HEK293 (cell line): Measurements from ENCODE around the gene SLC2A9.

ENCODE experiments used
- CTCF ChIA-PET: fragments of 350-600 bp; formaldehyde crosslinking; extraction: SDS; loops from one replicate; lab custom pipeline; 2021; ENCODE audit warnings: antibody characterized with exemption; lab: Yijun Ruan, JAX
- POLR2A ChIA-PET: fragments of 300-600 bp; formaldehyde crosslinking; extraction: SDS; loops from one replicate; lab custom pipeline; 2020; ENCODE audit warnings: antibody characterized with exemption, inconsistent platforms; lab: Yijun Ruan, JAX
- H3K27ac ChIP-seq: fragments of 200-500 bp; sonication (Bioruptor generic); 2 replicates; pipeline ENCODE4 v1.5.1; 2014; ENCODE audit warnings: low read depth, low read length, control low read depth, inconsistent platforms; ENCODE audit errors: extremely low read depth
- H3K36me3 ChIP-seq, 2 experiments: fragments of 200-500 bp in 1 of 2; sonication (Bioruptor generic) in 1 of 2; 1 replicate in 1 of 2; 2 replicates in 1 of 2; pipeline ENCODE4 v1.5.1; 2014 to 2017; ENCODE audit warnings: inconsistent platforms in 2 of 2, low read length in 2 of 2; ENCODE audit not compliant: control insufficient read depth in 2 of 2, insufficient read depth in 1 of 2
- H3K4me1 ChIP-seq: fragments of 200-500 bp; sonication (Bioruptor generic); 2 replicates; pipeline ENCODE4 v1.5.1; 2014; ENCODE audit warnings: mild to moderate bottlenecking, low read length, inconsistent platforms; ENCODE audit not compliant: control insufficient read depth, insufficient read depth
- H3K4me3 ChIP-seq: 2 replicates; pipeline ENCODE4 v1.5.1; 2011; ENCODE audit warnings: low read depth, mild to moderate bottlenecking, control low read depth, low read length, moderate library complexity
- H3K9me3 ChIP-seq: fragments of 200-500 bp; sonication (Bioruptor generic); 2 replicates; pipeline ENCODE4 v1.5.1; 2014; ENCODE audit warnings: low read depth, low read length, inconsistent platforms; ENCODE audit not compliant: control insufficient read depth, insufficient read depth
- GLI2 ChIP-seq: fragments of 450-650 bp; formaldehyde crosslinking; IDR thresholded peaks from 2 replicates; pipeline ENCODE4; 2017; ENCODE audit warnings: missing biosample characterization, missing genetic modification characterization, low read depth, borderline replicate concordance
- IKZF3 ChIP-seq: fragments of 450-650 bp; IDR thresholded peaks from 2 replicates; pipeline ENCODE4 v1.5.0; 2018; ENCODE audit warnings: missing biosample characterization, mild to moderate bottlenecking, missing genetic modification characterization, moderate library complexity
- INSM2 ChIP-seq: fragments of 450-650 bp; formaldehyde crosslinking; IDR thresholded peaks from 2 replicates; pipeline ENCODE4 v1.5.1; 2016; ENCODE audit warnings: missing biosample characterization, missing genetic modification characterization
- KLF16 ChIP-seq: fragments of 450-650 bp; formaldehyde crosslinking; IDR thresholded peaks from 2 replicates; pipeline ENCODE4 v1.5.1; 2017; ENCODE audit warnings: missing biosample characterization, missing genetic modification characterization
- MYNN ChIP-seq: fragments of 450-650 bp; formaldehyde crosslinking; IDR thresholded peaks from 2 replicates; pipeline ENCODE4 v1.5.1; 2016; ENCODE audit warnings: missing biosample characterization, missing genetic modification characterization, borderline replicate concordance
- OSR2 ChIP-seq: fragments of 450-650 bp; formaldehyde crosslinking; IDR thresholded peaks from 2 replicates; pipeline ENCODE4 v1.5.1; 2016; ENCODE audit warnings: missing biosample characterization, missing genetic modification characterization
- PRDM4 ChIP-seq: fragments of 450-650 bp; formaldehyde crosslinking; IDR thresholded peaks from 2 replicates; pipeline ENCODE4 v1.5.1; 2017; ENCODE audit warnings: missing biosample characterization, missing genetic modification characterization
- ZNF10 ChIP-seq: fragments of 450-650 bp; formaldehyde crosslinking; IDR thresholded peaks from 2 replicates; pipeline ENCODE4 v1.5.1; 2017; ENCODE audit warnings: missing biosample characterization, missing genetic modification characterization
- ZNF169 ChIP-seq: fragments of 450-650 bp; formaldehyde crosslinking; IDR thresholded peaks from 2 replicates; pipeline ENCODE4 v1.5.1; 2016; ENCODE audit warnings: missing biosample characterization, missing genetic modification characterization
- ZNF335 ChIP-seq: fragments of 450-650 bp; formaldehyde crosslinking; conservative IDR thresholded peaks from 2 replicates; pipeline ENCODE4 v1.5.1; 2016; ENCODE audit warnings: missing biosample characterization, missing genetic modification characterization
- ZNF404 ChIP-seq: fragments of 450-650 bp; formaldehyde crosslinking; IDR thresholded peaks from 2 replicates; pipeline ENCODE4 v1.5.1; 2017; ENCODE audit warnings: missing biosample characterization, missing genetic modification characterization
- ZNF426 ChIP-seq: fragments of 450-650 bp; formaldehyde crosslinking; IDR thresholded peaks from 2 replicates; pipeline ENCODE4 v1.5.1; 2017; ENCODE audit warnings: missing biosample characterization, missing genetic modification characterization, mild to moderate bottlenecking, inconsistent platforms, moderate library complexity
- ZNF48 ChIP-seq: fragments of 450-650 bp; formaldehyde crosslinking; IDR thresholded peaks from 2 replicates; pipeline ENCODE4 v1.5.1; 2016; ENCODE audit warnings: missing biosample characterization, missing genetic modification characterization
- ZNF610 ChIP-seq: fragments of 450-650 bp; formaldehyde crosslinking; IDR thresholded peaks from 2 replicates; pipeline ENCODE4 v1.5.1; 2016; ENCODE audit warnings: missing biosample characterization, missing genetic modification characterization, borderline replicate concordance
- ZNF621 ChIP-seq: fragments of 450-650 bp; formaldehyde crosslinking; IDR thresholded peaks from 2 replicates; pipeline ENCODE4 v1.5.1; 2017; ENCODE audit warnings: missing biosample characterization, missing genetic modification characterization
- ZNF626 ChIP-seq: fragments of 450-650 bp; sonication (Bioruptor Pico); formaldehyde crosslinking; IDR thresholded peaks from 2 replicates; pipeline ENCODE4 v1.5.1; 2018; ENCODE audit warnings: missing biosample characterization, missing genetic modification characterization, inconsistent platforms
- ZNF629 ChIP-seq: fragments of 450-650 bp; formaldehyde crosslinking; IDR thresholded peaks from 2 replicates; pipeline ENCODE4 v1.5.1; 2017; ENCODE audit warnings: missing biosample characterization, missing genetic modification characterization
- ZNF701 ChIP-seq: fragments of 450-650 bp; formaldehyde crosslinking; IDR thresholded peaks from 2 replicates; pipeline ENCODE4 v1.5.1; 2016; ENCODE audit warnings: missing biosample characterization, missing genetic modification characterization
- ZXDB ChIP-seq: fragments of 450-650 bp; formaldehyde crosslinking; IDR thresholded peaks from 2 replicates; pipeline ENCODE4 v1.5.1; 2016; ENCODE audit warnings: missing biosample characterization, missing genetic modification characterization
- TF ChIP-seq, protein P1 (sequence below): fragments of 450-650 bp; formaldehyde crosslinking; IDR thresholded peaks from 2 replicates; pipeline ENCODE4 v1.5.1; 2016; ENCODE audit warnings: missing biosample characterization, missing genetic modification characterization, low read depth
- TF ChIP-seq, protein P2 (sequence below): fragments of 450-650 bp; formaldehyde crosslinking; IDR thresholded peaks from 2 replicates; pipeline ENCODE4 v1.5.1; 2016; ENCODE audit warnings: missing biosample characterization, missing genetic modification characterization, borderline replicate concordance
- TF ChIP-seq, protein P3 (sequence below): fragments of 450-650 bp; formaldehyde crosslinking; IDR thresholded peaks from 2 replicates; pipeline ENCODE4 v1.5.1; 2017; ENCODE audit warnings: missing biosample characterization, mild to moderate bottlenecking, missing genetic modification characterization, moderate library complexity

The SLC2A9 gene

DNA sequence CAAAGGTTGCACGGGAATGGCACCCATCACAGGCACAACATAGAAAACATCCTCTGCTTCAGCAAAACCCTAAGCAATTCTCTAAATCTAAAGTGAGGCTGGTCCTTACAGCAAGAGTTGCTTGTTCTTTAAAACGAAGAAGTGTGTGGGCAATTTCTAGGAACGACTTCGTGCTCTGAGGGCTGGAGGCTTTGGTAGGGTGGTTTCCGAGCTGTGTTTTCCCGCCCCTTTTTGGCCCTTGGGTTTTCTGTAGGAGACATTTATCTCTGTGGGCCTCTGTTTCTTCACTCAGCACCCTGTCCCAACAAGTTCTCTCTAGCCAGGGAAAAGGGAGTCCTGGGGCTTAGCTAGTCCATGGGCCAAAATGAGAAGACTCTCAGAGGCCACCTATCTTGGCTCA lies 84.2 kb downstream of the SLC2A9 start:
- Histone ChIP-seq H3K4me1 (no peaks in the 10 kb centered on the region), H3K4me3 (no peak overlapping the region), H3K27ac (no peak overlapping the region), H3K9me3 (no peaks in the 10 kb centered on the region), H3K36me3 (no peaks in the 10 kb centered on the region)
- CTCF ChIA-PET, result no interaction called here
- TF ChIP-seq, protein P1, sequence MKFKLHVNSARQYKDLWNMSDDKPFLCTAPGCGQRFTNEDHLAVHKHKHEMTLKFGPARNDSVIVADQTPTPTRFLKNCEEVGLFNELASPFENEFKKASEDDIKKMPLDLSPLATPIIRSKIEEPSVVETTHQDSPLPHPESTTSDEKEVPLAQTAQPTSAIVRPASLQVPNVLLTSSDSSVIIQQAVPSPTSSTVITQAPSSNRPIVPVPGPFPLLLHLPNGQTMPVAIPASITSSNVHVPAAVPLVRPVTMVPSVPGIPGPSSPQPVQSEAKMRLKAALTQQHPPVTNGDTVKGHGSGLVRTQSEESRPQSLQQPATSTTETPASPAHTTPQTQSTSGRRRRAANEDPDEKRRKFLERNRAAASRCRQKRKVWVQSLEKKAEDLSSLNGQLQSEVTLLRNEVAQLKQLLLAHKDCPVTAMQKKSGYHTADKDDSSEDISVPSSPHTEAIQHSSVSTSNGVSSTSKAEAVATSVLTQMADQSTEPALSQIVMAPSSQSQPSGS (tag by site-specific recombination), result no peak
- no peak for TF ChIP-seq OSR2 (tag by site-specific recombination)
- TF ChIP-seq ZNF169 (tag by site-specific recombination), result no peak
- TF ChIP-seq, protein P2, sequence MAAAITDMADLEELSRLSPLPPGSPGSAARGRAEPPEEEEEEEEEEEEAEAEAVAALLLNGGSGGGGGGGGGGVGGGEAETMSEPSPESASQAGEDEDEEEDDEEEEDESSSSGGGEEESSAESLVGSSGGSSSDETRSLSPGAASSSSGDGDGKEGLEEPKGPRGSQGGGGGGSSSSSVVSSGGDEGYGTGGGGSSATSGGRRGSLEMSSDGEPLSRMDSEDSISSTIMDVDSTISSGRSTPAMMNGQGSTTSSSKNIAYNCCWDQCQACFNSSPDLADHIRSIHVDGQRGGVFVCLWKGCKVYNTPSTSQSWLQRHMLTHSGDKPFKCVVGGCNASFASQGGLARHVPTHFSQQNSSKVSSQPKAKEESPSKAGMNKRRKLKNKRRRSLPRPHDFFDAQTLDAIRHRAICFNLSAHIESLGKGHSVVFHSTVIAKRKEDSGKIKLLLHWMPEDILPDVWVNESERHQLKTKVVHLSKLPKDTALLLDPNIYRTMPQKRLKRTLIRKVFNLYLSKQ (tag by site-specific recombination), result no peak
- no peak for TF ChIP-seq ZNF10 (tag by site-specific recombination)
- TF ChIP-seq ZNF610 (tag by site-specific recombination), result no peak
- no peak for TF ChIP-seq ZNF48 (tag by site-specific recombination)
- TF ChIP-seq ZNF701 (tag by site-specific recombination), result no peak
- TF ChIP-seq ZNF404, result no peak
- TF ChIP-seq MYNN (tag by site-specific recombination), result no peak
- no peak for TF ChIP-seq ZNF629 (tag by site-specific recombination)
- TF ChIP-seq ZNF426, result no peak
- TF ChIP-seq PRDM4 (tag by site-specific recombination), result no peak
- no peak for TF ChIP-seq GLI2 (tag by site-specific recombination)
- POLR2A ChIA-PET, result no interaction called here

GRCh38 chr4:9936129-9936644 lies 85.1 kb downstream of the SLC2A9 start:
- no peaks in the 10 kb centered on the region for H3K4me1 ChIP-seq
- TF ChIP-seq KLF16 (tag by site-specific recombination) (no peak), ZNF626 (no peak), ZNF621 (tag by site-specific recombination) (no peak), IKZF3 (tag by site-specific recombination) (no peak), INSM2 (tag by site-specific recombination) (no peak), ZNF10 (tag by site-specific recombination) (no peak), ZNF169 (tag by site-specific recombination) (no peak), ZXDB (tag by site-specific recombination) (no peak), ZNF335 (no peak)
- TF ChIP-seq, protein P3, sequence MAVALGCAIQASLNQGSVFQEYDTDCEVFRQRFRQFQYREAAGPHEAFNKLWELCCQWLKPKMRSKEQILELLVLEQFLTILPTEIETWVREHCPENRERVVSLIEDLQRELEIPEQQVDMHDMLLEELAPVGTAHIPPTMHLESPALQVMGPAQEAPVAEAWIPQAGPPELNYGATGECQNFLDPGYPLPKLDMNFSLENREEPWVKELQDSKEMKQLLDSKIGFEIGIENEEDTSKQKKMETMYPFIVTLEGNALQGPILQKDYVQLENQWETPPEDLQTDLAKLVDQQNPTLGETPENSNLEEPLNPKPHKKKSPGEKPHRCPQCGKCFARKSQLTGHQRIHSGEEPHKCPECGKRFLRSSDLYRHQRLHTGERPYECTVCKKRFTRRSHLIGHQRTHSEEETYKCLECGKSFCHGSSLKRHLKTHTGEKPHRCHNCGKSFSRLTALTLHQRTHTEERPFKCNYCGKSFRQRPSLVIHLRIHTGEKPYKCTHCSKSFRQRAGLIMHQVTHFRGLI (tag by site-specific recombination), result no peak
- TF ChIP-seq, all 188 proteins: peak for 0
- Histone ChIP-seq H3K36me3 (no peaks in the 10 kb centered on the region), H3K27ac (no peak overlapping the region), H3K4me3 (no peak overlapping the region), H3K9me3 (no peaks in the 10 kb centered on the region)
- CTCF ChIA-PET, result interaction anchor here (0.7 kb wide), 1 partner anchor 11 kb away, joined by 3 read pairs; no protein-coding TSS in a partner anchor
- POLR2A ChIA-PET, result interaction anchor here (0.5 kb wide), 1 partner anchor 14 kb away, joined by 3 read pairs; no protein-coding TSS in a partner anchor
